HEK293T (cell line): ENCODE data around the gene TRMT11.

Experiments
- CTBP1 ChIP-seq: fragments of 450-650 bp; IDR thresholded peaks from 2 replicates; pipeline ENCODE4 v1.6.1; 2016; ENCODE audit warnings: borderline replicate concordance
- FOXA1 ChIP-seq: fragments of 450-650 bp; IDR thresholded peaks from 2 replicates; pipeline ENCODE4 v1.6.1; 2016; ENCODE audit warnings: mild to moderate bottlenecking
- FOXM1 ChIP-seq: fragments of 450-650 bp; IDR thresholded peaks from 2 replicates; pipeline ENCODE4 v1.6.1; 2017; ENCODE audit warnings: mild to moderate bottlenecking, borderline replicate concordance
- L3MBTL2 ChIP-seq: fragments of 450-650 bp; conservative IDR thresholded peaks from 2 replicates; pipeline ENCODE4 v1.6.1; 2016; ENCODE audit warnings: mild to moderate bottlenecking
- LEF1 ChIP-seq: fragments of 450-650 bp; IDR thresholded peaks from 2 replicates; pipeline ENCODE4 v1.6.1; 2017; ENCODE audit warnings: mild to moderate bottlenecking, borderline replicate concordance
- SP1 ChIP-seq: fragments of 450-650 bp; IDR thresholded peaks from 2 replicates; pipeline ENCODE4 v1.6.1; 2017
- SUZ12 ChIP-seq: fragments of 450-650 bp; IDR thresholded peaks from 2 replicates; pipeline ENCODE4 v1.6.1; 2016; ENCODE audit warnings: mild to moderate bottlenecking
- TARDBP ChIP-seq: fragments of 450-650 bp; IDR thresholded peaks from 2 replicates; pipeline ENCODE4 v1.6.1; 2016

- TF ChIP-seq SP1 (no peak), SUZ12 (no peak), LEF1 (no peak), CTBP1 (no peak), TARDBP (no peak), L3MBTL2 (no peak), FOXM1 (no peak), FOXA1 (no peak)
Measured at GRCh38 chr6:125950293-125950692, 36.0 kb upstream of the TRMT11 start.
